Fibroblast of peridontal ligament (primary cell): ENCODE results near the gene SPINK5.
A peak's percentile ranks its signal among the peaks of the same experiment; 100 is the strongest.

Source experiments
- DNase-seq: peaks from one replicate; pipeline ENCODE4 v3.0.0-alpha.2; 2010; ENCODE audit errors: extremely low read depth

SPINK5 gene

DNA sequence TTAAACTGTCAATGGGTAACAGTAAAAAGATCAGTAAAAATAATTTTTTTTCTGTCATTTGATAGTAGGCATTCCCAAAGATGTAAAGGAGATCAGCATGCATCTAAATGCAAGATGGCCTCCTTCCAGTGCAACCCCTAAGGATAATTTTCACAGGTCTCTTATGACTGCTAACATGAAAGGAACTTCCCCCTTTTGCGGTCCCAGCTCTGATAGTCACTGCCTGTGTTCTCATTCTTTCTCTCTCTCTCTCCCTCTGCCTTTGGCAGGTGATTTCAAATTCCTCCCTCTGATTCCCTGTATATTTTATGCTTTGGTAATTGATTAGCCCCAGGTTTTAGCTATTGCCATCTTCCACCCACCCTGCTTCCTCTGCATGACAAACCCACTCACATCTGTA is 113.4 kb downstream of the SPINK5 start:
- DNase-seq: no peak

DNA sequence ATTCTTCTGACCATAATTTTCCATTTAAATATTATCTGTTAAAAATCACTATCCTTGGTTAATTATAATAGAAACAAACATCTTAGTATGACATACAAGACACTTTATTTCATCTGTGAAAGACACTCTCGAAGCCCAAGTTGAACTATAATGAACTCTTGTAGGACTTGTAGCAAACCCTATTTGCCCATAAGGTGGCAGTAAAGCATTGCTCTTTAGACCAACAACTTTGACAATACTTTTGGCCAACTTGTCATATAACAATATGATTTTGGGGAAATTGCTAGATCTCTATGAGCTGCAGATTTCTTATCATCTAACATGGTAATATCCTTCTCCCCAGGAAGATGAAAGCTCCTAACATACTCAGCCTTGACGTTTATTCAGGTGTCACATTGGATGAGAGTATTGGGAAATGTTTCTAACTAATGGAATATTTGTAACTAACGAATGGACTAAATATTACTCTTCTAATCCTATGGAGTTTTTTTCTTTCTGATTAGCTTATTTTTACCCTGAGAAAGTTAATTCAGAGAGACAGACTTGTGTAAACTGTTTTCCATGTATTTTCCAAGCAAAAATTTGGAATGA is 115.5 kb downstream of the SPINK5 start:
- peak; percentile 80 for DNase-seq

DNA sequence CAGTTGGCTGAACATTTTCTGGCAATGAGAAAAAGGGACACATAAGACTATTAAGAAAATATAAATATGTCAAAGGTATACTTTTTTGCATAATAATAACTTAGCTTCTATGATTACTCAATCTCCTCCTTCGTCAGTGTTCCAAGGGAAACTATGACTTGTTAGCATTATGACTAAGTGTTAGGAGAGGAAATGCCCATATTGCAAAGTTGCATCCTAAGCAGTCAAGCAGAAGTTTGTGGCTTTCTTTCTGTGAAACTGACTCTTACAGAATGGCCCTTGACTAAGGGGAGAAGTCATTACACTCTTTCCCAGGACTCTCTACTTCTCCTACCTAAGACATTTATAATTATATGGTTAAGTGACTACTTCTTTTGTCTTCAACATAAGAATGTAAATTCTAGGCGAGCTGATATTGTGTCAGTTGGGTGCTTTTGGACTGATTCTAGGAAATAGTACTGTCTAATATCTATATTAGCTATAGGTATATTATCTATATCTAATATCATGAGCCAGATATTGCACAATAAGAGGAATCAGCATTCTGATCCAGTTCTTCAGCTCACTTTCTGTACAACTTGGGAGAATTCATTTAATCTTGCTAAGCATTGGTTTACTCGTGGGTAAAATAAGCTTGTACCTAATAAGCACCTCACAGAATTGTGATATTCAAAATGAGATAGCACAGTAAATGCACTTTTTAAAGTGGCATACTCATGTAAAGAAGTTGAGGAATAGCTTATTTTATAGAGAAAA is 122.6 kb downstream of the SPINK5 start:
- DNase-seq: peak; percentile 14
